Hematopoietic multipotent progenitor cell treated with erythropoietin and hydrocortisone succinate and interleukin-3 and kit ligand, for 4 days (in vitro differentiated cells): ENCODE data around the gene PSMB10.

Experiments
- DNase-seq: peaks from one replicate; pipeline ENCODE4 v3.0.0-alpha.2; 2015

The PSMB10 gene

GRCh38 chr16:67888331-67888730 lies 48.3 kb downstream of the PSMB10 start:
- DNase-seq = no peak

- no peak for DNase-seq
Observed at GRCh38 chr16:67886387-67886786, 50.3 kb downstream of the PSMB10 start.

GRCh38 chr16:67885976-67886375 lies 50.7 kb downstream of the PSMB10 start:
- DNase-seq = no peak

GRCh38 chr16:67885545-67885944 lies 51.1 kb downstream of the PSMB10 start:
- no peak for DNase-seq

- peak; percentile 22 for DNase-seq
Observed at GRCh38 chr16:67884684-67885083, 52.0 kb downstream of the PSMB10 start, which contains the start of gene NRN1L. Gene NRN1L, plus strand, starts transcription at chr16:67884885. Its CDS starts 19 bp downstream, at chr16:67884904.
